Glutamatergic neuron (in vitro differentiated cells): Measurements from ENCODE around the gene RPF1. TPM values are rescaled to one million over a fixed set of nuclear protein-coding genes. Genes with fewer than 3 reads are reported as not detected.

Experiments
- DNase-seq: peaks from one replicate; pipeline ENCODE4 v3.0.0; 2022
- H3K27ac Mint-ChIP-seq: one replicate; pipeline ENCODE4 v1.8.0; 2020; ENCODE audit warnings: mild to moderate bottlenecking, mixed read lengths, inconsistent platforms; ENCODE audit not compliant: unreplicated experiment
- H3K27me3 Mint-ChIP-seq: one replicate; pipeline ENCODE4 v1.8.0; 2020; ENCODE audit warnings: mild to moderate bottlenecking, moderate library complexity, mixed read lengths, inconsistent platforms; ENCODE audit not compliant: unreplicated experiment
- H3K36me3 Mint-ChIP-seq: one replicate; pipeline ENCODE4 v1.8.0; 2020; ENCODE audit warnings: mild to moderate bottlenecking, mixed read lengths, inconsistent platforms; ENCODE audit not compliant: unreplicated experiment
- H3K4me1 Mint-ChIP-seq: one replicate; pipeline ENCODE4 v1.8.0; 2020; ENCODE audit warnings: mild to moderate bottlenecking, low read depth, mixed read lengths, inconsistent platforms; ENCODE audit not compliant: unreplicated experiment
- H3K4me3 Mint-ChIP-seq: one replicate; pipeline ENCODE4 v1.8.0; 2020; ENCODE audit warnings: mild to moderate bottlenecking, mixed read lengths, inconsistent platforms; ENCODE audit not compliant: unreplicated experiment
- H3K9me3 Mint-ChIP-seq: one replicate; pipeline ENCODE4 v1.8.0; 2020; ENCODE audit warnings: mild to moderate bottlenecking, moderate library complexity, mixed read lengths, inconsistent platforms; ENCODE audit not compliant: unreplicated experiment
- total RNA-seq: library from RNA; stranded (reverse); fragmentation: NEBNext Ultra II Directional; extraction: Animal tissue kit (Norgen Biotek cat#: 25700); gene quantifications from one replicate; pipeline ENCODE4 v1.2.1, GENCODE V29; 2021; ENCODE audit not compliant: unreplicated experiment
- TF ChIP-seq, protein P1 (sequence below): fragments of 200-600 bp; sonication (generic); IDR thresholded peaks from one replicate; pipeline ENCODE4 v1.5.0; 2021; ENCODE audit not compliant: partially characterized antibody, unreplicated experiment

Gene RPF1
- total RNA-seq, 1 donor from 2014 or later = 27.6 TPM

- H3K4me3 Mint-ChIP-seq = no peak overlapping the region
- no peak overlapping the region for H3K27ac Mint-ChIP-seq
- H3K36me3 Mint-ChIP-seq = no peaks in the 10 kb centered on the region
- DNase-seq = no peak
- H3K27me3 Mint-ChIP-seq = no peaks in the 10 kb centered on the region
- peaks cover 2% of the 10 kb centered on the region for H3K4me1 Mint-ChIP-seq
- TF ChIP-seq, protein P1, sequence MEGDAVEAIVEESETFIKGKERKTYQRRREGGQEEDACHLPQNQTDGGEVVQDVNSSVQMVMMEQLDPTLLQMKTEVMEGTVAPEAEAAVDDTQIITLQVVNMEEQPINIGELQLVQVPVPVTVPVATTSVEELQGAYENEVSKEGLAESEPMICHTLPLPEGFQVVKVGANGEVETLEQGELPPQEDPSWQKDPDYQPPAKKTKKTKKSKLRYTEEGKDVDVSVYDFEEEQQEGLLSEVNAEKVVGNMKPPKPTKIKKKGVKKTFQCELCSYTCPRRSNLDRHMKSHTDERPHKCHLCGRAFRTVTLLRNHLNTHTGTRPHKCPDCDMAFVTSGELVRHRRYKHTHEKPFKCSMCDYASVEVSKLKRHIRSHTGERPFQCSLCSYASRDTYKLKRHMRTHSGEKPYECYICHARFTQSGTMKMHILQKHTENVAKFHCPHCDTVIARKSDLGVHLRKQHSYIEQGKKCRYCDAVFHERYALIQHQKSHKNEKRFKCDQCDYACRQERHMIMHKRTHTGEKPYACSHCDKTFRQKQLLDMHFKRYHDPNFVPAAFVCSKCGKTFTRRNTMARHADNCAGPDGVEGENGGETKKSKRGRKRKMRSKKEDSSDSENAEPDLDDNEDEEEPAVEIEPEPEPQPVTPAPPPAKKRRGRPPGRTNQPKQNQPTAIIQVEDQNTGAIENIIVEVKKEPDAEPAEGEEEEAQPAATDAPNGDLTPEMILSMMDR = no peak
- H3K9me3 Mint-ChIP-seq = no peaks in the 10 kb centered on the region
Measured at GRCh38 chr1:84492726-84493125, 13.7 kb downstream of the RPF1 start.

GRCh38 chr1:84493747-84494146, 14.7 kb downstream of the RPF1 start:
- H3K36me3 Mint-ChIP-seq = no peaks in the 10 kb centered on the region
- no peak overlapping the region for H3K27ac Mint-ChIP-seq
- H3K4me3 Mint-ChIP-seq = no peak overlapping the region
- TF ChIP-seq, protein P1 = no peak
- H3K9me3 Mint-ChIP-seq = no peaks in the 10 kb centered on the region
- no peak for DNase-seq
- peaks cover 2% of the 10 kb centered on the region for H3K4me1 Mint-ChIP-seq
- H3K27me3 Mint-ChIP-seq = no peaks in the 10 kb centered on the region

GRCh38 chr1:84496498-84496897, 17.4 kb downstream of the RPF1 start:
- Mint-ChIP-seq H3K4me1 (peaks cover 6% of the 10 kb centered on the region), H3K36me3 (no peaks in the 10 kb centered on the region), H3K27ac (no peak overlapping the region), H3K9me3 (peaks cover 2% of the 10 kb centered on the region), H3K27me3 (no peaks in the 10 kb centered on the region), H3K4me3 (no peak overlapping the region)
- TF ChIP-seq, protein P1 = no peak
- DNase-seq = no peak

DNA sequence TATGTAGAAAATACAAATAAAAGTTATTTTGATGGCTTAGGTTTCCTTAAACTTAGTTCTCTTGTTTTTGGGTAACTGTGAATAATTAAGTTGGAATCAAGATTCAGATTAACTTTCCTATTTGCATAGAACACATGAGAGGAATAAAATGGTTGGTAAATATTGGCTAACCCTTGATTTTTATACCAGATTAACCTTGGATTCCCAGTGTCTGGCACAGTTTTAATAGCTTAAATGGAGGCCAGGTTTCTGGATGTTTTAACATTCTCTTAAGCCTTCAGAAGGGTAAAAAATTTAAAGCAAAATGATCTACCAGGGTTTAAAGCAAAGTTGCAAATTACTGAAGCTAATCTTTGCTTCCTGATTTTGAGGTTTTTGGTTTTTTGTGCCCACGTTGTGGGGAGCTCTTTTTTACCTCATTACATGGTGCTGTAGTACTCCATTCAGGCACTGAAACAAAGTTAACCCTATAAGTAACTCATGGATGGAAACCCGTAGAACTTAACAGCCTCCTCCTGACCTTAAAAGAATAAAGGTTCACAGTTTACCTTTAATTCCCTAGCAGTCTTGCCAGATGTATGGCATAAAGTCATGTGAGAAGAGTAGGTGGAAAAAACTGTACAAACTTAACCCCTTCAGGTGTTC, 18.7 kb downstream of the RPF1 start:
- TF ChIP-seq, protein P1 = no peak
- H3K36me3 Mint-ChIP-seq = no peaks in the 10 kb centered on the region

DNA sequence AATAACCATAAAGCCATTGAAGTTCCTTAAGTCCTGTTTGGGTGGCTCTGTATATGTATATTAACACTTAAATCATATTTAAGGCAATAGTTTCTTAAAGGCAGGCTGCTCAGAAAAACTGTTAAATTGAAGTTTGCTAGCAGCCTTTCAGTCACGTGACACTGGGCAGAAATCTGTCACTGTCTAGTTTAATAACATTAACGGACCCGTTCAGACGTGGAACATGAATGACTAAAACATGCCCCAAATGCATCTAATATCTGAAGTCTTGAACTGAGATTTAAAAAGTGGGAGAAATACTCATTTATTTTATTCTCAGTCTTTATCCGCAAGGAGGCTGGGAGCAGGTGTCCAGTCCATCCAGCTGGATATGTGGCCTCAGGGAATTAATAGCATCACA, 23.9 kb downstream of the RPF1 start:
- H3K27me3 Mint-ChIP-seq = peaks cover 4% of the 10 kb centered on the region
- peak; percentile 23 for DNase-seq
- H3K4me1 Mint-ChIP-seq = peaks cover 17% of the 10 kb centered on the region
- peaks cover 8% of the 10 kb centered on the region for H3K9me3 Mint-ChIP-seq
- H3K4me3 Mint-ChIP-seq = peak overlapping the region; percentile 99
- peaks cover 5% of the 10 kb centered on the region for H3K36me3 Mint-ChIP-seq
- TF ChIP-seq, protein P1 = no peak
- peak overlapping the region; percentile 93 for H3K27ac Mint-ChIP-seq

More for the DNA sequence above, 18.7 kb downstream of the RPF1 start:
- no peak for DNase-seq
- peaks cover 9% of the 10 kb centered on the region for H3K4me1 Mint-ChIP-seq
- H3K9me3 Mint-ChIP-seq = peaks cover 2% of the 10 kb centered on the region
- no peak overlapping the region for H3K27ac Mint-ChIP-seq
- H3K27me3 Mint-ChIP-seq = no peaks in the 10 kb centered on the region
- H3K4me3 Mint-ChIP-seq = no peak overlapping the region
